Brain microvascular endothelial cell (primary cell): ENCODE results near the gene CYP4F22.

Experiments
- DNase-seq: peaks from one replicate; pipeline ENCODE4 v3.0.0-alpha.2; 2020
- H3K27ac ChIP-seq: fragments of 250-450 bp; sonication (Bioruptor Pico); 2 replicates; pipeline ENCODE4 v1.5.1; 2020; ENCODE audit warnings: mild to moderate bottlenecking, moderate library complexity
- H3K27me3 ChIP-seq: fragments of 250-450 bp; sonication (Bioruptor Pico); replicated peaks from 2 replicates; pipeline ENCODE4 v1.5.1; 2020; ENCODE audit warnings: mild to moderate bottlenecking
- H3K36me3 ChIP-seq: fragments of 250-450 bp; sonication (Bioruptor Pico); replicated peaks from 2 replicates; pipeline ENCODE4 v1.5.1; 2020; ENCODE audit warnings: mild to moderate bottlenecking
- H3K4me3 ChIP-seq: 2 replicates; pipeline ENCODE4 v1.5.1; 2011; ENCODE audit warnings: low read depth, mild to moderate bottlenecking, control low read depth, low read length, moderate library complexity
- CTCF ChIP-seq: IDR thresholded peaks from 2 replicates; pipeline ENCODE4 v1.5.1; 2011; ENCODE audit warnings: low read depth, mild to moderate bottlenecking, moderate library complexity, low read length, control low read depth, inconsistent platforms; ENCODE audit errors: missing control alignments
- in situ Hi-C: cut with HindIII; loops from 2 replicates; pipeline ENCODE4 v1.10.0; 2017; ENCODE audit warnings: low sequenced_read_pairs, low pct_ligation_motif_present

CYP4F22 gene

DNA sequence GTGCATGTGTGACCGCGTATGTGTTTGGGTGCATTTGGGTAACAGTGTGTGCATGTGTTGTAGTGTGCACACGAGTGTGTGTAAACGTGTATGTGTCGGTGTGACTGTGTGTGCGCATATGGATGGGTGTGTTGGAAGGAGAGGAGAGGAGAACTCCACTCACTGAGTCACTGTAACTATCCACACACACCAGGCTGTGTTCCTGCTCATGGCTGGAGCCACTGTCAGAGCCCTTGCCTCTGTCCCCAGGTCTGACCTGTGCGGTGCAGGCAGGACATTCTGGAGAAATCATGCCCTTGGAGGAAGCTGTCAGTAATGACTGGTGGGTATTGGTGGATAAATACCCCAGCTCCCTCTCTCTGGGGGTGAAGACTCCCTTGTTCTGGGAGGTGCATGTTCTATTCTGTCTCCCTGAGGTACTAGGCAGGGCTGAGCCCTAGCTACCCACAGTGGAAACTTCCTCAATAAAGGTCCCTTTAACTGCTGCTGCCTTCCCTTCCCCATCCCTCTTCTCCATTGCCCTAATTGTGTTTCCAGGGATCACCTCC lies 48.4 kb downstream of the CYP4F22 start:
- TF ChIP-seq CTCF: no peak
- no peak overlapping the region for H3K27ac ChIP-seq
- no peak for DNase-seq
- H3K36me3 ChIP-seq: no peaks in the 10 kb centered on the region
- no peak overlapping the region for H3K4me3 ChIP-seq
- in situ Hi-C loops: no loop called here
- H3K27me3 ChIP-seq: no peaks in the 10 kb centered on the region

- H3K27ac ChIP-seq: no peak overlapping the region
- DNase-seq: no peak
- no peak for TF ChIP-seq CTCF
- in situ Hi-C loops: no loop called here
- H3K27me3 ChIP-seq: no peaks in the 10 kb centered on the region
- H3K4me3 ChIP-seq: no peak overlapping the region
- no peaks in the 10 kb centered on the region for H3K36me3 ChIP-seq
Measured at GRCh38 chr19:15557223-15557622, 48.9 kb downstream of the CYP4F22 start.

DNA sequence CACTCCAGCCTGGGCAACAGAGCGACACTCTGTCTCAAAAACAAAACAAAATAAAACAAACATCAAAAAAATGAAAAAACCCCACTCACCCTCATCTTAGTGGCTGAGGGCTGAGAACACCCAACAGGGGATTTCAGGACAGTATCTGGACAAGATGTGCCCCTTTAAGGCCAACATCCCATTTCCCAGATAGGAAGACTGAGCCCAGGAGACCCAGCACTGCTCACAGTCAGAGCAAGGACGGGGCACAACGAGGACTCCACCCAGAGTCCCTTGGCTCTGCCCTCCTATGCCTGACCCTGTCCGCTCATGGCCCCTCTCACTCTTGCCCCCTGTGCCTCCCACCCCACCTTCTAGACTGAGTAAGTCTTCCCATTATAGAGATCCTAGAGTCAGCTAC lies 53.8 kb downstream of the CYP4F22 start:
- in situ Hi-C loops: no loop called here
- DNase-seq: no peak
- no peaks in the 10 kb centered on the region for H3K27me3 ChIP-seq
- no peak for TF ChIP-seq CTCF
- no peaks in the 10 kb centered on the region for H3K36me3 ChIP-seq
- no peak overlapping the region for H3K4me3 ChIP-seq
- no peak overlapping the region for H3K27ac ChIP-seq

DNA sequence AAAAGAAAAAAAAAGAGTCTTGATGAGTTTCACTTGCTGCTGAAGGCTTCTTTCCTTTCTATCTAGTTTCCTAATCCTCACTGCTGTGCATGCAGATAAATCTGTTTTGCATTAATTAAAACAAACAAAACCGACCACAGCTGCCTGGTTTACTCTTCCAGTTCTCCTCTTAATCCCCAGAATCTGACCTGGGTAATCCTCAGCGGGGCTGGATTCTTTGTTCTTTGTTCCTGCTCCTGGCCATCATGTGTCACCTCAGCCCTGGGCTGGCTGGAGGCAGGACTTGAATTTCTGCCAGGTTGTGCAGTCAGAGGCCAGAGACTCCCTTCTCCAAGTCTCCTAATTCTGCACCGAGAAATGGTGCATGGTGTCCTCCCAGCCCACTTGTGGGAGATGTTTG lies 54.5 kb downstream of the CYP4F22 start:
- no peaks in the 10 kb centered on the region for H3K27me3 ChIP-seq
- TF ChIP-seq CTCF: no peak
- H3K36me3 ChIP-seq: no peaks in the 10 kb centered on the region
- DNase-seq: no peak
- in situ Hi-C loops: no loop called here
- H3K27ac ChIP-seq: no peak overlapping the region
- H3K4me3 ChIP-seq: no peak overlapping the region

DNA sequence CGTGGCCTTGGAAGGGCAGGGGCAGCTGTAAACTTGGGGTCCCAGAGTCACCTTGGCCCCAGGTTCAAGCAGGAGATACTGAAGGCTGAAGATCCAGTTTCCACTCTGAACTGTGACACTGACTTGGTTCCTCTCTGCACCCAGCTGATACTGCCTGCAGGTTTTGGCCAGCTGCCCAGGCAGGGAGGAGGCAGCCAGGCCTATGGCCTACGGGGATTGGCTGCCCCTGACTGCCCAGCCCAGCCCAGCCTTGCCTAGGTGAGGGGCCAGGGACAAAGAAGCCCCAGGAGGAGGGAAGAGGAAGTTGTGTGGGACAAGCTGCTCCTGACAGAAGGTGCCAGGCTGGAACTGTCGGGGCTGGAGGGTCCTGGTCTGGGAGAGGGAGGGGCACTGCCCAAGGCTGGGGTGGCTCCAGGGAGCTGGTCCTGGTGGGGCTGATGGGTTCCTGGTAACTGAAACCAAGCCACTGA lies 55.0 kb downstream of the CYP4F22 start:
- H3K27me3 ChIP-seq: no peaks in the 10 kb centered on the region
- H3K36me3 ChIP-seq: no peaks in the 10 kb centered on the region
- no peak for TF ChIP-seq CTCF
- DNase-seq: no peak
- no peak overlapping the region for H3K4me3 ChIP-seq
- no peak overlapping the region for H3K27ac ChIP-seq
- in situ Hi-C loops: no loop called here

DNA sequence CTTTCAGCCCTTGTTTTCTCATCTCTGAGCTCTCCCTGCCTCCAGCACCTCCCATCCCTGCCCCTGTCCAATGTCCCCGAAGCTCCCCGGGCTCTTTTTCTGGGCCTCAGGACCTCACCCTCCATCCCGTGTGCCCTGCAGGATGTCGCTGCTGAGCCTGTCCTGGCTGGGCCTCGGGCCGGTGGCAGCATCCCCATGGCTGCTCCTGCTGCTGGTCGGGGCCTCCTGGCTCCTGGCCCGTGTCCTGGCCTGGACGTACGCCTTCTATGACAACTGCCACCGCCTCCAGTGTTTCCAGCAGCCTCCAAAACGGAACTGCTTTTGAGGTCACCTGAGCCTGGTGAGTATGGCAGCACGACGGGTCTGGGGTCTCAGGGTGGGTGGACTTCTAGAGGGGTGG lies 55.6 kb downstream of the CYP4F22 start:
- DNase-seq: no peak
- in situ Hi-C loops: no loop called here
- Histone ChIP-seq H3K27ac (no peak overlapping the region), H3K4me3 (no peak overlapping the region), H3K36me3 (no peaks in the 10 kb centered on the region), H3K27me3 (no peaks in the 10 kb centered on the region)
- no peak for TF ChIP-seq CTCF
